Stimulated activated CD8-positive, alpha-beta memory T cell treated with anti-CD3 and anti-CD28 coated beads, Interleukin-7, amount 100 ng/mL, for 4 hours (primary cell): Measurements from ENCODE around the gene ZBTB16.

ENCODE experiments used
- DNase-seq, 2 donors: peaks; one replicate each; pipeline ENCODE4 v3.0.0-alpha.2; 2020; ENCODE audit warnings: low read depth in 2 of 2

Gene ZBTB16

GRCh38 chr11:114209904-114210303, 150.4 kb downstream of the ZBTB16 start:
- DNase-seq: no peak

- no peak for DNase-seq
Measured at GRCh38 chr11:114211444-114212121, 152.1 kb downstream of the ZBTB16 start.

- DNase-seq: no peak
Measured at GRCh38 chr11:114213622-114214021, 154.1 kb downstream of the ZBTB16 start.

- DNase-seq: no peak
Measured at GRCh38 chr11:114215428-114215827, 155.9 kb downstream of the ZBTB16 start.

- DNase-seq: no peak
Measured at GRCh38 chr11:114215871-114216795, 156.6 kb downstream of the ZBTB16 start.

GRCh38 chr11:114216796-114217180, 157.3 kb downstream of the ZBTB16 start:
- DNase-seq: no peak

- DNase-seq: no peak
Measured at GRCh38 chr11:114218508-114218907, 159.0 kb downstream of the ZBTB16 start.

- no peak for DNase-seq
Measured at GRCh38 chr11:114219559-114220349, 160.2 kb downstream of the ZBTB16 start.

- DNase-seq: no peak
Measured at GRCh38 chr11:114221037-114221436, 161.5 kb downstream of the ZBTB16 start.

GRCh38 chr11:114225661-114226060, 166.2 kb downstream of the ZBTB16 start:
- no peak for DNase-seq

- DNase-seq: no peak
Measured at GRCh38 chr11:114226356-114226755, 166.8 kb downstream of the ZBTB16 start.

- DNase-seq: no peak
Measured at GRCh38 chr11:114228435-114229411, 169.2 kb downstream of the ZBTB16 start.

GRCh38 chr11:114230031-114230704, 170.7 kb downstream of the ZBTB16 start:
- no peak for DNase-seq

GRCh38 chr11:114232400-114233059, 173.0 kb downstream of the ZBTB16 start:
- DNase-seq: no peak

GRCh38 chr11:114233755-114234154, 174.2 kb downstream of the ZBTB16 start:
- no peak for DNase-seq

GRCh38 chr11:114236829-114237228, 177.3 kb downstream of the ZBTB16 start:
- no peak for DNase-seq

- DNase-seq: no peak
Measured at GRCh38 chr11:114237321-114238280, 178.1 kb downstream of the ZBTB16 start.

- no peak for DNase-seq
Measured at GRCh38 chr11:114239753-114240161, 180.2 kb downstream of the ZBTB16 start.

GRCh38 chr11:114242032-114242431, 182.5 kb downstream of the ZBTB16 start:
- DNase-seq: no peak
